ENCODE results near the gene GPATCH2L. TPM values are rescaled to one million over a fixed set of nuclear protein-coding genes. Genes with fewer than 3 reads are reported as not detected.

The GPATCH2L gene
- total and polyA plus RNA-seq, 2 donors (not counting 1 experiment from before 2014, with no cell fraction given) = 17.4 to 82.7 TPM

DNA sequence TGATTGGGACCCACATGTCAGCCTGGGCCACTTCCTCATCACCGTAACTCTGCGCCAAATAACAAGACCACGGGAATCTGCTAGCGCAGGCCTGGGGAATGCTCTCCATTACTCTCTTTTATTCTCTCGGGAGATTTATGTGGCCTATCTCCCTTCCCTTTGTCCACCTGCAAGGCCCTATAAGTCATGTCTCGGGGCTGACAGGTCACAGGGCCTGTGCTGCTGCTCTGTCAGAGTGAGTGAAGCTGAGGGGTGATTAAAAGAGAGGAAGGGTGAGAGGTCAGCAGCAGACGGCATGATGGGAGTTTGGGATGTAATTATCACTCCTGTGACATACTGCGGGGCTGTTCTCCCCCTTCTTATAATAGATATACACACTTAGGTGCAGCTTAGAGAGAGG is 26.2 kb upstream of the GPATCH2L start:
- no peak overlapping the region for H3K27ac ChIP-seq (ENCODE audit: low read length in 2 of 2)
- Mint-ChIP-seq H3K9me3 (ENCODE audit: insufficient read depth) (no peaks in the 10 kb centered on the region), H3K4me3 (no peak overlapping the region), H3K27me3 (peaks cover 39% of the 10 kb centered on the region), H3K27ac (no peak overlapping the region), H3K4me1 (no peaks in the 10 kb centered on the region)
- peaks cover 0 to 4% (median 0%) of the 10 kb centered on the region in 4 experiments for H3K27me3 ChIP-seq (replicated peaks in 1 of 4; ENCODE audit: control extremely low read depth in 1 of 4, control insufficient read depth in 3 of 4, insufficient read depth in 4 of 4, low read length in 3 of 4)
- no peak overlapping the region for H2AFZ ChIP-seq (ENCODE audit: insufficient read depth, low read depth, low read length, poor library complexity, severe bottlenecking)
- no peak overlapping the region for H3K4me3 ChIP-seq (ENCODE audit: control extremely low read depth in 1 of 5, extremely low read depth in 1 of 5, insufficient read depth in 1 of 5, low read depth in 2 of 5, low read length in 4 of 5)
- intact Hi-C loops (cut with micrococcal nuclease) = no loop called here
- no peaks in the 10 kb centered on the region for H3K4me1 ChIP-seq (ENCODE audit: control insufficient read depth in 2 of 2, insufficient read depth in 2 of 2, low read length in 2 of 2)
- H3K4me2 ChIP-seq (replicated peaks; ENCODE audit: low read depth, low read length, poor library complexity, severe bottlenecking) = no peak overlapping the region
- TF ChIP-seq EZH2 (IDR thresholded peaks at IDR 0.05; ENCODE audit: borderline replicate concordance, insufficient read depth, low read depth, low read length, poor library complexity, severe bottlenecking) = no peak
- TF ChIP-seq CTCF (IDR thresholded peaks at IDR 0.05) = no peak
- no peaks in the 10 kb centered on the region for H4K20me1 ChIP-seq (ENCODE audit: control insufficient read depth, insufficient read depth, low read length, poor library complexity, severe bottlenecking)
- ChIA-PET POLR2A (no interaction called here), CTCF (no interaction called here)
- DNase-seq (no peak), ATAC-seq (ENCODE audit: low read depth) (no peak)
- no peaks in the 10 kb centered on the region for H3K9me3 ChIP-seq (ENCODE audit: control extremely low read depth in 1 of 3, control insufficient read depth in 2 of 3, insufficient read depth in 1 of 3, low read length in 2 of 3)
- H3K9ac ChIP-seq (ENCODE audit: low read length) = no peak overlapping the region
- 80% methylated on average over 5 of the region's 8 CpGs for WGBS (ENCODE audit: insufficient coverage)
- H3K79me2 ChIP-seq (ENCODE audit: control insufficient read depth, insufficient read depth, low read length) = no peaks in the 10 kb centered on the region
- no peaks in the 10 kb centered on the region for H3K36me3 ChIP-seq (replicated peaks in 1 of 2; ENCODE audit: control extremely low read depth in 1 of 2, control insufficient read depth in 1 of 2, extremely low read depth in 1 of 2, insufficient read depth in 2 of 2, low read length in 1 of 2)

GRCh38 chr14:76126076-76126475 is 25.6 kb upstream of the GPATCH2L start:
- CTCF ChIA-PET = no interaction called here
- peaks cover 44% of the 10 kb centered on the region for H3K27me3 Mint-ChIP-seq
- WGBS (ENCODE audit: insufficient coverage) = 100% methylated on average over 4 of the region's 5 CpGs

More at GRCh38 chr14:76126076-76126475, 25.6 kb upstream of the GPATCH2L start:
- no peaks in the 10 kb centered on the region for H3K9me3 ChIP-seq (ENCODE audit: control extremely low read depth in 1 of 3, control insufficient read depth in 2 of 3, insufficient read depth in 1 of 3, low read length in 2 of 3)
- no peak overlapping the region for H3K4me2 ChIP-seq (replicated peaks; ENCODE audit: low read depth, low read length, poor library complexity, severe bottlenecking)
- no peak overlapping the region for H3K27ac ChIP-seq (ENCODE audit: low read length in 2 of 2)
- no peak overlapping the region for H3K9ac ChIP-seq (ENCODE audit: low read length)
- POLR2A ChIA-PET = no interaction called here
- intact Hi-C loops (cut with micrococcal nuclease) = no loop called here
- H3K27me3 ChIP-seq (replicated peaks in 1 of 4; ENCODE audit: control extremely low read depth in 1 of 4, control insufficient read depth in 3 of 4, insufficient read depth in 4 of 4, low read length in 3 of 4) = peaks cover 0 to 10% (median 0%) of the 10 kb centered on the region in 4 experiments
- H3K4me1 ChIP-seq (ENCODE audit: control insufficient read depth in 2 of 2, insufficient read depth in 2 of 2, low read length in 2 of 2) = no peaks in the 10 kb centered on the region
- no peak for DNase-seq
- H3K36me3 ChIP-seq (replicated peaks in 1 of 2; ENCODE audit: control extremely low read depth in 1 of 2, control insufficient read depth in 1 of 2, extremely low read depth in 1 of 2, insufficient read depth in 2 of 2, low read length in 1 of 2) = no peaks in the 10 kb centered on the region
- no peak overlapping the region for H3K4me3 Mint-ChIP-seq
- H3K4me3 ChIP-seq (ENCODE audit: control extremely low read depth in 1 of 5, extremely low read depth in 1 of 5, insufficient read depth in 1 of 5, low read depth in 2 of 5, low read length in 4 of 5) = no peak overlapping the region
- H2AFZ ChIP-seq (ENCODE audit: insufficient read depth, low read depth, low read length, poor library complexity, severe bottlenecking) = no peak overlapping the region
- no peaks in the 10 kb centered on the region for H4K20me1 ChIP-seq (ENCODE audit: control insufficient read depth, insufficient read depth, low read length, poor library complexity, severe bottlenecking)
- no peaks in the 10 kb centered on the region for H3K4me1 Mint-ChIP-seq
- no peak overlapping the region for H3K27ac Mint-ChIP-seq
- H3K79me2 ChIP-seq (ENCODE audit: control insufficient read depth, insufficient read depth, low read length) = no peaks in the 10 kb centered on the region
- no peak for ATAC-seq (ENCODE audit: low read depth)
- TF ChIP-seq EZH2 (IDR thresholded peaks at IDR 0.05; ENCODE audit: borderline replicate concordance, insufficient read depth, low read depth, low read length, poor library complexity, severe bottlenecking) (no peak), CTCF (IDR thresholded peaks at IDR 0.05) (no peak)
- H3K9me3 Mint-ChIP-seq (ENCODE audit: insufficient read depth) = no peaks in the 10 kb centered on the region

Data from B cell (primary cell).